Measurements from ENCODE around the gene TUBA4B. TPM values are rescaled to one million over a fixed set of nuclear protein-coding genes. Genes with fewer than 3 reads are reported as not detected.

TUBA4B gene
- total and polyA plus RNA-seq, 5 donors from 2014 or later, result not detected

- H3K27ac ChIP-seq (ENCODE audit: insufficient read depth, low read length, poor library complexity, severe bottlenecking), result peak within 1 kb of the TSS; percentile 90
- H3K27me3 Mint-ChIP-seq, result no peaks in the 10 kb centered on the region
- peaks cover 12 to 75% (median 42%) of the 10 kb centered on the region in 4 donors for H3K4me1 Mint-ChIP-seq
- H3K36me3 ChIP-seq (ENCODE audit: control insufficient read depth, insufficient read depth, low read length), result peaks cover 51% of the 10 kb centered on the region
- H3K9me3 Mint-ChIP-seq, result no peaks in the 10 kb centered on the region
- peak within 1 kb of the TSS; percentile 95 for H3K4me3 ChIP-seq (ENCODE audit: low read depth, low read length)
- DNase-seq, result peak; percentile 97 to 99 (median 98)
- no peaks in the 10 kb centered on the region for H3K9me3 ChIP-seq (ENCODE audit: control insufficient read depth in 2 of 2, low read length in 2 of 2)
- H3K27ac Mint-ChIP-seq, result peak within 1 kb of the TSS; percentile 98 to 99 (median 98)
- peak within 1 kb of the TSS; percentile 92 to 98 (median 96) for H3K4me3 Mint-ChIP-seq
- peaks cover 43% of the 10 kb centered on the region for H3K4me1 ChIP-seq (ENCODE audit: control insufficient read depth, insufficient read depth, low read length, poor library complexity, severe bottlenecking)
- peaks cover 40% of the 10 kb centered on the region for H3K36me3 Mint-ChIP-seq
- ATAC-seq (ENCODE audit: low read depth in 2 of 2), result peak; percentile 98 to 99
- H3K27me3 ChIP-seq (ENCODE audit: control insufficient read depth, insufficient read depth, low read length), result no peaks in the 10 kb centered on the region
Measured at GRCh38 chr2:219229305-219230058, 23.6 kb upstream of the TUBA4B start, which contains the start of the genes ANKZF1 and ATG9A. ANKZF1 (plus strand) TSS chr2:219229806; CDS start chr2:219230258, 452 bp downstream. ATG9A (minus strand) TSS chr2:219229636; CDS start chr2:219228024, 1,612 bp downstream.

DNA sequence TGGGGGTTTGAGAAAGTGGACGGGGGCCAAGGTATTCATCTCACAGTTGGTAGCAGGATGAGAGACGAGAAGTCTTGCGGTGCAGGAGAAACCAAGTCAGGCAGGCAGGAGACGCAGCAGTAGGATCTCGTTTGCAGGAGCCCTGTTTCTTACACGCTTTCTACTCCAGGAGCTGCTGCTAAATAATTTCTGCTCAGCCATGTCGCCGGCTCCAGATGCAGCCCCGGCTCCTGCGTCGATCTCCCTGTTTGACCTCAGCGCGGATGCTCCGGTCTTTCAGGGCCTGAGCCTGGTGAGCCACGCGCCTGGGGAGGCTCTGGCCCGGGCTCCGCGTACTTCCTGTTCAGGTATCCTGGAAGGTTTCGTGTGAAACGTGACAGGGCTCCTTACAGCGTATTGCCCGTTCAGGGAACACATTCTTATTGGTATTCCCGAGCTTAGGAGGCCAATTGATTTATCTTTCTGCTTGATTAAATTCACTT is 22.9 kb upstream of the TUBA4B start:
- peaks cover 8 to 73% (median 42%) of the 10 kb centered on the region in 4 donors for H3K4me1 Mint-ChIP-seq
- peaks cover 37% of the 10 kb centered on the region for H3K36me3 Mint-ChIP-seq
- no peaks in the 10 kb centered on the region for H3K9me3 ChIP-seq (ENCODE audit: control insufficient read depth in 2 of 2, low read length in 2 of 2)
- H3K27me3 ChIP-seq (ENCODE audit: control insufficient read depth, insufficient read depth, low read length), result no peaks in the 10 kb centered on the region
- no peaks in the 10 kb centered on the region for H3K9me3 Mint-ChIP-seq
- H3K4me3 Mint-ChIP-seq, result peak overlapping the region; percentile 92 to 98 (median 96)
- H3K27ac ChIP-seq (ENCODE audit: insufficient read depth, low read length, poor library complexity, severe bottlenecking), result peak overlapping the region; percentile 90
- peak overlapping the region; percentile 95 for H3K4me3 ChIP-seq (ENCODE audit: low read depth, low read length)
- no peak for ATAC-seq (ENCODE audit: low read depth in 2 of 2)
- peaks cover 51% of the 10 kb centered on the region for H3K36me3 ChIP-seq (ENCODE audit: control insufficient read depth, insufficient read depth, low read length)
- H3K27me3 Mint-ChIP-seq, result no peaks in the 10 kb centered on the region
- peak; percentile 32 to 66 (median 33) for DNase-seq
- H3K4me1 ChIP-seq (ENCODE audit: control insufficient read depth, insufficient read depth, low read length, poor library complexity, severe bottlenecking), result peaks cover 43% of the 10 kb centered on the region
- peak overlapping the region; percentile 98 to 99 (median 98) for H3K27ac Mint-ChIP-seq

GRCh38 chr2:219234331-219234730 is 18.7 kb upstream of the TUBA4B start:
- Histone ChIP-seq H3K27ac (ENCODE audit: insufficient read depth, low read length, poor library complexity, severe bottlenecking) (no peak overlapping the region), H3K9me3 (ENCODE audit: control insufficient read depth in 2 of 2, low read length in 2 of 2) (no peaks in the 10 kb centered on the region), H3K27me3 (ENCODE audit: control insufficient read depth, insufficient read depth, low read length) (no peaks in the 10 kb centered on the region), H3K36me3 (ENCODE audit: control insufficient read depth, insufficient read depth, low read length) (peaks cover 62% of the 10 kb centered on the region), H3K4me1 (ENCODE audit: control insufficient read depth, insufficient read depth, low read length, poor library complexity, severe bottlenecking) (peaks cover 22% of the 10 kb centered on the region), H3K4me3 (ENCODE audit: low read depth, low read length) (no peak overlapping the region)
- H3K9me3 Mint-ChIP-seq, result no peaks in the 10 kb centered on the region
- peak overlapping the region in 1 of 4 donors; percentile 23 for H3K4me3 Mint-ChIP-seq
- ATAC-seq (ENCODE audit: low read depth in 2 of 2) (no peak), DNase-seq (no peak)
- no peaks in the 10 kb centered on the region for H3K27me3 Mint-ChIP-seq
- peaks cover 50% of the 10 kb centered on the region for H3K36me3 Mint-ChIP-seq
- H3K4me1 Mint-ChIP-seq, result peaks cover 3 to 53% (median 28%) of the 10 kb centered on the region in 4 donors
- H3K27ac Mint-ChIP-seq, result no peak overlapping the region

DNA sequence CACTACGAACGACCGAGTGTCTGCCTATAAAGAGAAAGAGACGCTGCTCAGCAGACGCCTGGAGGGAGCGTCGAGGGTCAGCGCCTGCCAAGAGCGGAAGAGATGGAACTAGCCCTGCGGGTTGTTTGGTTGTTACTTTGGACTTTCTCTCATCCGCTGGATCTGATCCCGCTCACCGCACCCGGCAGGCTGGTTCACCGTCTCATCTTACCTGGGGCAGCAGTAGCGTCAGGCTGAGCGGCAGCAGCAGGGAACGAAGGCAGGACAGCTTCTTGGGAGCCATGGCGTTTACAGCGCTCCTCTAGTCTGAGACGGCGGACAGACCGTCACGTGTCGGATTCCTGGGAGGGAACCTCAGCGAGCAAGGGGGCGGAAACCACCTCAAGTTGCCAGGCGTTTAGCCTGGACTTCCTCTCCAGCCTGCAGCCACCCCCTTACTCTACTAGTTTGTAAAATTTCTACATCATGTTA is 9.7 kb upstream of the TUBA4B start:
- peaks cover 8% of the 10 kb centered on the region for H3K36me3 Mint-ChIP-seq
- Histone ChIP-seq H3K36me3 (ENCODE audit: control insufficient read depth, insufficient read depth, low read length) (peaks cover under 1% of the 10 kb centered on the region), H3K27me3 (ENCODE audit: control insufficient read depth, insufficient read depth, low read length) (no peaks in the 10 kb centered on the region), H3K27ac (ENCODE audit: insufficient read depth, low read length, poor library complexity, severe bottlenecking) (no peak overlapping the region), H3K4me1 (ENCODE audit: control insufficient read depth, insufficient read depth, low read length, poor library complexity, severe bottlenecking) (peaks cover 40% of the 10 kb centered on the region), H3K4me3 (ENCODE audit: low read depth, low read length) (no peak overlapping the region), H3K9me3 (ENCODE audit: control insufficient read depth in 2 of 2, low read length in 2 of 2) (no peaks in the 10 kb centered on the region)
- ATAC-seq (ENCODE audit: low read depth in 2 of 2), result no peak
- peak overlapping the region in 2 of 3 donors; percentile 46 to 89 for H3K27ac Mint-ChIP-seq
- no peaks in the 10 kb centered on the region for H3K27me3 Mint-ChIP-seq
- peaks cover 14 to 41% (median 28%) of the 10 kb centered on the region in 4 donors for H3K4me1 Mint-ChIP-seq
- H3K4me3 Mint-ChIP-seq, result peak overlapping the region in 2 of 4 donors; percentile 50 to 98
- DNase-seq, result no peak
- no peaks in the 10 kb centered on the region for H3K9me3 Mint-ChIP-seq

- H3K27me3 Mint-ChIP-seq, result no peaks in the 10 kb centered on the region
- Histone ChIP-seq H3K9me3 (ENCODE audit: control insufficient read depth in 2 of 2, low read length in 2 of 2) (no peaks in the 10 kb centered on the region), H3K4me1 (ENCODE audit: control insufficient read depth, insufficient read depth, low read length, poor library complexity, severe bottlenecking) (peaks cover 54% of the 10 kb centered on the region), H3K27me3 (ENCODE audit: control insufficient read depth, insufficient read depth, low read length) (no peaks in the 10 kb centered on the region), H3K27ac (ENCODE audit: insufficient read depth, low read length, poor library complexity, severe bottlenecking) (peak overlapping the region; percentile 94), H3K36me3 (ENCODE audit: control insufficient read depth, insufficient read depth, low read length) (peaks cover 10% of the 10 kb centered on the region), H3K4me3 (ENCODE audit: low read depth, low read length) (peak overlapping the region; percentile 84)
- H3K9me3 Mint-ChIP-seq, result no peaks in the 10 kb centered on the region
- H3K27ac Mint-ChIP-seq, result peak overlapping the region; percentile 96 to 98 (median 96)
- peaks cover 23 to 55% (median 37%) of the 10 kb centered on the region in 4 donors for H3K4me1 Mint-ChIP-seq
- peak overlapping the region; percentile 96 to 100 (median 98) for H3K4me3 Mint-ChIP-seq
- DNase-seq (no peak), ATAC-seq (ENCODE audit: low read depth in 2 of 2) (no peak)
- H3K36me3 Mint-ChIP-seq, result peaks cover 18% of the 10 kb centered on the region
Measured at GRCh38 chr2:219244789-219245147, 8.3 kb upstream of the TUBA4B start.

DNA sequence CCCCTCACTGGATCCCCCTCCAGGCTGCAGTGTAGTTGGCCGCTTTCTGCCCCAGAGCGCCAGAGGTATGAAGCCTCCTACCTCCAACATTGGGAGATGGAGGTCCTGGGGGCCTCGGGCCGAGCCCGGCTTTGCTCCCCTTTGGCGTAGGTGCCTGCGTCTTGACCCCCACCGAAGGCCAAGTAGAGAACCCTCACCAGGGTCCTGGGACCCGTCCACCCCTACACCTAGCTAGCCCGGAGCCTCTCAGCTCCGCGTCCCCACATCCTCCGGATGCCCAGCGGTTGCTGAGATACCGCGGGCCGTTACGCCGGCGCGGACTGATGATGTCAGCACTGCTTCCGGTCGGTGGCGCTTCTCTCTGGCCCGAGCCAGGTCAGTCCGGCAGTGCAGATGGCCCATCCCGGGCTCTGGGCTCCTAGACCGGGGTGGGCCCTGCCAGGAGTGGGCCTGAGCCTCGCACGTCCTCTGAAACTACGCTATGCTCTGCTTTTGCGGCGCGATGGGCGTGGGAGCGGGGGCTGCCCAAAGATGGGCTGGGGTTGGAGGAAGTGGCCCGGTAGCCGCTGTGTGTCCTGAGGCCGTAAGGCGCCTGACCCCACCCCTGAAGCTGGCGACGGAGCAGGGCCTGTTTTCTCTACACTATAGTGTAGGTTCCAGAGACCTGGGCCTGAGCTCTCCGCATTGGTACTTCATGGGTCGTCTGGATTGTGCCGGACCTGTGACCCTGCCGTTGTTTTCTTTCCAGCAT is 7.7 kb upstream of the TUBA4B start, which contains the start of the genes GLB1L and STK16:
GLB1L (minus strand) TSS at position 297 of the 751 bp plus-strand sequence. CDS start 1,871 bp downstream, outside the sequence.
STK16 (plus strand) TSS at position 332 of the 751 bp plus-strand sequence. CDS start 521 bp downstream, outside the sequence.
- peak; percentile 77 for ATAC-seq (ENCODE audit: low read depth in 2 of 2)
- Mint-ChIP-seq H3K27ac (peak within 1 kb of the TSS; percentile 96 to 98 (median 96)), H3K4me3 (peak within 1 kb of the TSS; percentile 96 to 100 (median 98)), H3K27me3 (no peaks in the 10 kb centered on the region), H3K9me3 (no peaks in the 10 kb centered on the region), H3K36me3 (peaks cover 23% of the 10 kb centered on the region), H3K4me1 (peaks cover 26 to 61% (median 41%) of the 10 kb centered on the region in 4 donors)
- no peaks in the 10 kb centered on the region for H3K9me3 ChIP-seq (ENCODE audit: control insufficient read depth in 2 of 2, low read length in 2 of 2)
- H3K27ac ChIP-seq (ENCODE audit: insufficient read depth, low read length, poor library complexity, severe bottlenecking), result peak within 1 kb of the TSS; percentile 94
- peak within 1 kb of the TSS; percentile 84 for H3K4me3 ChIP-seq (ENCODE audit: low read depth, low read length)
- peak; percentile 78 to 93 (median 87) for DNase-seq
- no peaks in the 10 kb centered on the region for H3K27me3 ChIP-seq (ENCODE audit: control insufficient read depth, insufficient read depth, low read length)
- H3K36me3 ChIP-seq (ENCODE audit: control insufficient read depth, insufficient read depth, low read length), result peaks cover 14% of the 10 kb centered on the region
- H3K4me1 ChIP-seq (ENCODE audit: control insufficient read depth, insufficient read depth, low read length, poor library complexity, severe bottlenecking), result peaks cover 60% of the 10 kb centered on the region

DNA sequence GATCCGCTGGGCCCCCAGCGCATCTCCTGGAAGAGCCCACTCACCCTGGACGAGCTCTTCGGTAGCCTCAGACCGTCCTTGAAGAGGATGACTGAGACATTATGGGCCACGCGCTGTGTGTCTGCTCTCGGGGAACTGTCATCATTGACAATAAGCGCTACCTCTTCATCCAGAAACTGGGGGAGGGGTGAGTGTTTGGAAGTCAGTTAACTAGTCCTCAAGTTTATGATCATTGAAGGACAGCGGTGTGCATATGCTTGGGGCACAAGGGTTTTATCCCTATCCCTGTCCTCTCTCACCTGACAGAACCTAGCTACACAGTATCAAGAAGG is 7.2 kb upstream of the TUBA4B start:
- Histone ChIP-seq H3K27ac (ENCODE audit: insufficient read depth, low read length, poor library complexity, severe bottlenecking) (peak overlapping the region; percentile 94), H3K4me1 (ENCODE audit: control insufficient read depth, insufficient read depth, low read length, poor library complexity, severe bottlenecking) (peaks cover 65% of the 10 kb centered on the region), H3K4me3 (ENCODE audit: low read depth, low read length) (peak overlapping the region; percentile 84), H3K36me3 (ENCODE audit: control insufficient read depth, insufficient read depth, low read length) (peaks cover 19% of the 10 kb centered on the region), H3K27me3 (ENCODE audit: control insufficient read depth, insufficient read depth, low read length) (no peaks in the 10 kb centered on the region), H3K9me3 (ENCODE audit: control insufficient read depth in 2 of 2, low read length in 2 of 2) (no peaks in the 10 kb centered on the region)
- H3K9me3 Mint-ChIP-seq, result no peaks in the 10 kb centered on the region
- H3K4me1 Mint-ChIP-seq, result peaks cover 26 to 66% (median 47%) of the 10 kb centered on the region in 4 donors
- ATAC-seq (ENCODE audit: low read depth in 2 of 2) (no peak), DNase-seq (peak in 1 of 3 donors; percentile 30)
- H3K36me3 Mint-ChIP-seq, result peaks cover 27% of the 10 kb centered on the region
- H3K27ac Mint-ChIP-seq, result peak overlapping the region; percentile 96 to 98 (median 96)
- peak overlapping the region; percentile 96 to 100 (median 98) for H3K4me3 Mint-ChIP-seq
- no peaks in the 10 kb centered on the region for H3K27me3 Mint-ChIP-seq

All from CD4-positive, CD25-positive, alpha-beta regulatory T cell (primary cell).